Muscle layer of colon (tissue), 2 donors: Measurements from ENCODE around the gene PPP3CB.

ENCODE experiments used
- H3K27ac ChIP-seq: one replicate; pipeline ENCODE4 v1.7.0; 2013; ENCODE audit warnings: low read depth, mild to moderate bottlenecking, low read length, moderate library complexity
- H3K27me3 ChIP-seq, 2 donors: one replicate each; pipeline ENCODE4 v1.7.0; 2013; ENCODE audit warnings: low read length in 2 of 2, mild to moderate bottlenecking in 2 of 2; ENCODE audit not compliant: insufficient read depth in 2 of 2, control insufficient read depth in 1 of 2
- H3K36me3 ChIP-seq: one replicate; pipeline ENCODE4 v1.7.0; 2013; ENCODE audit warnings: mild to moderate bottlenecking, low read length; ENCODE audit not compliant: insufficient read depth
- H3K4me1 ChIP-seq: one replicate; pipeline ENCODE4 v1.7.0; 2013; ENCODE audit warnings: mild to moderate bottlenecking, low read length; ENCODE audit not compliant: insufficient read depth
- H3K4me3 ChIP-seq, 2 donors: one replicate each; pipeline ENCODE4 v1.7.0; 2013; ENCODE audit warnings: low read length in 2 of 2, low read depth in 1 of 2, mild to moderate bottlenecking in 1 of 2, moderate library complexity in 1 of 2
- H3K9ac ChIP-seq: one replicate; pipeline ENCODE4 v1.7.0; 2013; ENCODE audit warnings: low read length
- H3K9me3 ChIP-seq: one replicate; pipeline ENCODE4 v1.7.0; 2013; ENCODE audit warnings: mild to moderate bottlenecking, low read length
- donor health status: abdominal sarcoma.
- donor health status: Adenocarcinoma of cecum.

The PPP3CB gene

GRCh38 chr10:73444457-73444856, 51.4 kb downstream of the PPP3CB start:
- Histone ChIP-seq H3K9ac (no peak overlapping the region), H3K4me1 (no peaks in the 10 kb centered on the region), H3K27me3 (no peaks in the 10 kb centered on the region), H3K4me3 (no peak overlapping the region), H3K9me3 (no peaks in the 10 kb centered on the region), H3K36me3 (peaks cover 46% of the 10 kb centered on the region), H3K27ac (no peak overlapping the region)

- no peak overlapping the region for H3K27ac ChIP-seq
- no peak overlapping the region for H3K4me3 ChIP-seq
- H3K36me3 ChIP-seq = peaks cover 37% of the 10 kb centered on the region
- H3K27me3 ChIP-seq = no peaks in the 10 kb centered on the region
- no peaks in the 10 kb centered on the region for H3K4me1 ChIP-seq
- no peak overlapping the region for H3K9ac ChIP-seq
- no peaks in the 10 kb centered on the region for H3K9me3 ChIP-seq
Measured at GRCh38 chr10:73439605-73440312, 56.1 kb downstream of the PPP3CB start.

- Histone ChIP-seq H3K27ac (no peak overlapping the region), H3K27me3 (no peaks in the 10 kb centered on the region), H3K4me1 (no peaks in the 10 kb centered on the region), H3K9ac (no peak overlapping the region), H3K4me3 (no peak overlapping the region), H3K36me3 (peaks cover 29% of the 10 kb centered on the region), H3K9me3 (no peaks in the 10 kb centered on the region)
Measured at GRCh38 chr10:73439055-73439454, 56.8 kb downstream of the PPP3CB start.

- H3K4me3 ChIP-seq = no peak within 1 kb of the TSS
- peaks cover 16% of the 10 kb centered on the region for H3K36me3 ChIP-seq
- no peak within 1 kb of the TSS for H3K9ac ChIP-seq
- no peaks in the 10 kb centered on the region for H3K4me1 ChIP-seq
- H3K27me3 ChIP-seq = no peaks in the 10 kb centered on the region
- H3K9me3 ChIP-seq = no peaks in the 10 kb centered on the region
- no peak within 1 kb of the TSS for H3K27ac ChIP-seq
Measured at GRCh38 chr10:73433538-73433867, 62.3 kb downstream of the PPP3CB start, which contains the start of gene MSS51. TSS of gene MSS51 (minus strand) at chr10:73433561. CDS start at chr10:73428284, 5,277 bp downstream.

GRCh38 chr10:73432646-73433537, 62.9 kb downstream of the PPP3CB start:
- no peak overlapping the region for H3K4me3 ChIP-seq
- H3K9me3 ChIP-seq = no peaks in the 10 kb centered on the region
- no peaks in the 10 kb centered on the region for H3K4me1 ChIP-seq
- no peaks in the 10 kb centered on the region for H3K27me3 ChIP-seq
- no peak overlapping the region for H3K27ac ChIP-seq
- H3K36me3 ChIP-seq = peaks cover 15% of the 10 kb centered on the region
- no peak overlapping the region for H3K9ac ChIP-seq

GRCh38 chr10:73426318-73426717, 69.5 kb downstream of the PPP3CB start:
- Histone ChIP-seq H3K36me3 (peaks cover 44% of the 10 kb centered on the region), H3K9ac (no peak overlapping the region)

GRCh38 chr10:73424478-73424877, 71.3 kb downstream of the PPP3CB start:
- Histone ChIP-seq H3K27ac (no peak overlapping the region), H3K4me3 (no peak overlapping the region), H3K4me1 (no peaks in the 10 kb centered on the region), H3K9me3 (no peaks in the 10 kb centered on the region), H3K36me3 (peaks cover 44% of the 10 kb centered on the region), H3K27me3 (no peaks in the 10 kb centered on the region), H3K9ac (no peak overlapping the region)

More at GRCh38 chr10:73426318-73426717, 69.5 kb downstream of the PPP3CB start:
- H3K27ac ChIP-seq = no peak overlapping the region
- no peaks in the 10 kb centered on the region for H3K4me1 ChIP-seq
- no peak overlapping the region for H3K4me3 ChIP-seq
- H3K27me3 ChIP-seq = no peaks in the 10 kb centered on the region
- H3K9me3 ChIP-seq = no peaks in the 10 kb centered on the region

GRCh38 chr10:73423309-73423708, 72.5 kb downstream of the PPP3CB start:
- H3K36me3 ChIP-seq = peaks cover 44% of the 10 kb centered on the region
- H3K9me3 ChIP-seq = no peaks in the 10 kb centered on the region
- H3K27me3 ChIP-seq = no peaks in the 10 kb centered on the region
- H3K4me1 ChIP-seq = no peaks in the 10 kb centered on the region
- no peak overlapping the region for H3K9ac ChIP-seq
- no peak overlapping the region for H3K4me3 ChIP-seq
- H3K27ac ChIP-seq = no peak overlapping the region

- Histone ChIP-seq H3K9me3 (no peaks in the 10 kb centered on the region), H3K4me1 (peaks cover 11% of the 10 kb centered on the region), H3K36me3 (no peaks in the 10 kb centered on the region), H3K9ac (no peak overlapping the region), H3K27me3 (no peaks in the 10 kb centered on the region), H3K4me3 (no peak overlapping the region), H3K27ac (no peak overlapping the region)
Measured at GRCh38 chr10:73416571-73416970, 79.3 kb downstream of the PPP3CB start.

GRCh38 chr10:73414230-73414945, 81.4 kb downstream of the PPP3CB start:
- Histone ChIP-seq H3K27me3 (no peaks in the 10 kb centered on the region), H3K9me3 (no peaks in the 10 kb centered on the region), H3K4me3 (peak overlapping the region; percentile 63 to 86), H3K27ac (peak overlapping the region; percentile 21), H3K4me1 (peaks cover 11% of the 10 kb centered on the region), H3K36me3 (no peaks in the 10 kb centered on the region), H3K9ac (peak overlapping the region; percentile 76)

- Histone ChIP-seq H3K4me1 (peaks cover 11% of the 10 kb centered on the region), H3K27me3 (no peaks in the 10 kb centered on the region), H3K36me3 (no peaks in the 10 kb centered on the region), H3K9ac (peak within 1 kb of the TSS; percentile 76), H3K4me3 (peak within 1 kb of the TSS; percentile 86 to 94), H3K27ac (peak within 1 kb of the TSS; percentile 88), H3K9me3 (no peaks in the 10 kb centered on the region)
Measured at GRCh38 chr10:73413528-73414229, 82.1 kb downstream of the PPP3CB start, which contains the start of gene ANXA7. TSS of gene ANXA7 (minus strand) at chr10:73414058. CDS start at chr10:73400856, 13,202 bp downstream.
